Measurements from ENCODE around the gene TUBGCP3.

DNA sequence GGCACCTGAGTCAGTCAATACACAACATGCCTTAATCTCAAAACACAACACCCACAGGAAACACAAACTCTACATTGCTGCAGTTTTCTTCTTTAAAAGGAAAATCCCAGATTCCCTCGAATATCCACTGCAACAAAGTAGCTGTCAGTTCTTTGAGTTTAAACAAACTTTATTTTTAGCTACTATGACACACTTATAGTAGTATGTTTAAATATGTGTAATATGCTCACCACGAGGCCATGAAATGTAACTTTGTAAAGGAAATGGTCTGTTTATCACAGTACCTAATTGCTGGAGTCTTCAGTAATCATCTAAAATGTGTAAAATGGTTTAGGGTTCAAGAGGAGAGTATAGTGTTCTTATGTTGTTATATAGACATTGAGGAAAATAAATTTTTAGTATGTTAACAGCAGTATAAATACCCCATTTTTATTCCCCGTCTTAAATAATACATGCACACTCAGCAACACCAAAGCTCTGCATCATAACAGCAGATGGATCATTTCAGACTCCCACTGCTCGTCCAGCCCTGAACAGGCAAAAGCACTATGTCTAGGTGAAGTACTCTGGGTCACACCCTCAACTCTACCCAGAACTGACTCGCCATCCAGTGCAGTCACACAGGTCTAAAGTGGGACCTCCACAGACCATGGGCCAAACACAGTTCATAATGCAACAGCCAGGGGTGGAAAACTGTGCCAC lies 20.6 kb downstream of the TUBGCP3 start:
- no peak for TF ChIP-seq POLR2A (IDR thresholded peaks at IDR 0.05)
- TF ChIP-seq, protein P1, sequence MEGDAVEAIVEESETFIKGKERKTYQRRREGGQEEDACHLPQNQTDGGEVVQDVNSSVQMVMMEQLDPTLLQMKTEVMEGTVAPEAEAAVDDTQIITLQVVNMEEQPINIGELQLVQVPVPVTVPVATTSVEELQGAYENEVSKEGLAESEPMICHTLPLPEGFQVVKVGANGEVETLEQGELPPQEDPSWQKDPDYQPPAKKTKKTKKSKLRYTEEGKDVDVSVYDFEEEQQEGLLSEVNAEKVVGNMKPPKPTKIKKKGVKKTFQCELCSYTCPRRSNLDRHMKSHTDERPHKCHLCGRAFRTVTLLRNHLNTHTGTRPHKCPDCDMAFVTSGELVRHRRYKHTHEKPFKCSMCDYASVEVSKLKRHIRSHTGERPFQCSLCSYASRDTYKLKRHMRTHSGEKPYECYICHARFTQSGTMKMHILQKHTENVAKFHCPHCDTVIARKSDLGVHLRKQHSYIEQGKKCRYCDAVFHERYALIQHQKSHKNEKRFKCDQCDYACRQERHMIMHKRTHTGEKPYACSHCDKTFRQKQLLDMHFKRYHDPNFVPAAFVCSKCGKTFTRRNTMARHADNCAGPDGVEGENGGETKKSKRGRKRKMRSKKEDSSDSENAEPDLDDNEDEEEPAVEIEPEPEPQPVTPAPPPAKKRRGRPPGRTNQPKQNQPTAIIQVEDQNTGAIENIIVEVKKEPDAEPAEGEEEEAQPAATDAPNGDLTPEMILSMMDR (IDR thresholded peaks at IDR 0.05): no peak
- TF ChIP-seq POLR2AphosphoS5 (IDR thresholded peaks at IDR 0.05): no peak

Measured in upper lobe of left lung (tissue), 4 donors.